HG02642 (cell line): ENCODE results near the gene AP4B1.
A peak's percentile ranks its signal among the peaks of the same experiment; 100 is the strongest.

Source experiments
- ATAC-seq: cut with Tn5 transposase; IDR thresholded peaks from one replicate; pipeline ENCODE4 v1.9.1; 2021; ENCODE audit warnings: mild to moderate bottlenecking; ENCODE audit not compliant: unreplicated experiment, poor library complexity

The AP4B1 gene

GRCh38 chr1:113931451-113931851 lies 26.9 kb upstream of the AP4B1 start:
- no peak for ATAC-seq

- peak; percentile 35 for ATAC-seq
These were observed 26.0 kb upstream of the AP4B1 start for GRCh38 chr1:113930499-113931161.

GRCh38 chr1:113929750-113930498 lies 25.3 kb upstream of the AP4B1 start:
- ATAC-seq, result peak; percentile 41

GRCh38 chr1:113928941-113929749 lies 24.5 kb upstream of the AP4B1 start, which contains the start of gene HIPK1:
Gene HIPK1 (plus strand): TSS chr1:113929324.
- ATAC-seq, result peak; percentile 75

GRCh38 chr1:113928187-113928930 lies 23.8 kb upstream of the AP4B1 start:
- ATAC-seq, result peak; percentile 21

- ATAC-seq, result no peak
These were observed 19.9 kb upstream of the AP4B1 start for GRCh38 chr1:113924473-113924872.

GRCh38 chr1:113922957-113923356 lies 18.4 kb upstream of the AP4B1 start:
- ATAC-seq, result no peak

- ATAC-seq, result no peak
These were observed 13.6 kb upstream of the AP4B1 start for GRCh38 chr1:113918243-113918642.

GRCh38 chr1:113917400-113918082 lies 12.9 kb upstream of the AP4B1 start:
- ATAC-seq, result no peak

- no peak for ATAC-seq
These were observed 12.4 kb upstream of the AP4B1 start for GRCh38 chr1:113916974-113917373.

- no peak for ATAC-seq
These were observed 9.5 kb upstream of the AP4B1 start for GRCh38 chr1:113913887-113914664.

- ATAC-seq, result no peak
These were observed 8.7 kb upstream of the AP4B1 start for GRCh38 chr1:113913312-113913668.

GRCh38 chr1:113912594-113913311 lies 8.2 kb upstream of the AP4B1 start:
- no peak for ATAC-seq

- ATAC-seq, result peak; percentile 5
These were observed 849 bp upstream of the AP4B1 start for GRCh38 chr1:113905435-113905861.

- peak; percentile 40 for ATAC-seq
These were observed 316 bp downstream of the AP4B1 start for GRCh38 chr1:113904293-113904673.

GRCh38 chr1:113903501-113904292 lies 902 bp downstream of the AP4B1 start:
- ATAC-seq, result no peak

GRCh38 chr1:113901191-113901590 lies 3.4 kb downstream of the AP4B1 start:
- ATAC-seq, result no peak

- ATAC-seq, result no peak
These were observed 5.5 kb downstream of the AP4B1 start for GRCh38 chr1:113899111-113899510.
